Measurements from ENCODE around the gene REEP1. TPM values are rescaled to one million over a fixed set of nuclear protein-coding genes. Genes with fewer than 3 reads are reported as not detected.

The REEP1 gene
- total RNA-seq, 1 experiment from 2014 or later, result 0.31 TPM

DNA sequence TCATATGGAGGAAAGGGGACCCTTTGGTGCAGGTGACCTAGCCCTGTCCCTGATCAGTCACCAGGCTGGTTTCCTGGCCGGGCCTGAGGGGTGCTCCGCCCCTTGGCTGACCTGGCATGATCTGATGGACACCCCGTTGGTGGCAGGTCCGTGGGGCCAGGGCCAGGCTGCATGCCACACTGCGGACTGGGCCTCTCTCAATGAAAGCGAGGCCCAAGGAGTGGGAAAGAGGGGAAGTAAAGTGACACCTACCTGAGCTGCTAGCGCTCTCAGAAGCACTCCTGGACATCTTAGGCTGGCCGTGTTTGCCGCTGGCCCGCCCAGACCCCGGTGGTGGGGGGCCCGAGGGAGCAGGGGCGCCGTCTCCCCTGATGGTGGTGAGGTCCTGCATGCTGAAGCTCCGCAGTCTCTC lies 105.0 kb downstream of the REEP1 start:
- no TSS peak for BruUV-seq (replicated peaks)
- peaks cover 3% of the 10 kb centered on the region; the same call in 1 of the 2 replicates for H3F3A ChIP-seq (ENCODE audit: insufficient read depth, low read depth)
- no peak overlapping the region for H3K4me2 ChIP-seq
- no peak overlapping the region for H3K27ac ChIP-seq
- DNase-seq, result no peak
- no peaks in the 10 kb centered on the region for H3K9me2 ChIP-seq (ENCODE audit: insufficient read depth)
- H3K9me3 ChIP-seq (ENCODE audit: insufficient read depth, low read depth), result no peaks in the 10 kb centered on the region
- no peaks in the 10 kb centered on the region for H3K4me1 ChIP-seq (replicated peaks; ENCODE audit: insufficient read depth)
- ChIA-PET CTCF (no interaction called here), POLR2A (ENCODE audit: unreplicated experiment) (no interaction called here)
- H3K36me3 ChIP-seq (ENCODE audit: low read depth), result no peaks in the 10 kb centered on the region
- no peaks in the 10 kb centered on the region for H3K27me3 ChIP-seq (ENCODE audit: insufficient read depth, low read depth)
- no peaks in the 10 kb centered on the region for H4K20me1 ChIP-seq (ENCODE audit: insufficient read depth)
- intact Hi-C loops (cut with micrococcal nuclease; ENCODE audit: unreplicated experiment), result no loop called here
- no peaks in the 10 kb centered on the region for H3K79me2 ChIP-seq (ENCODE audit: low read depth)
- no peak overlapping the region for H2AFZ ChIP-seq
- no peak overlapping the region for H3K4me3 ChIP-seq
- TF ChIP-seq EZH2 (IDR thresholded peaks at IDR 0.05; ENCODE audit: low read depth) (no peak), CTCF (conservative IDR thresholded peaks at IDR 0.05) (no peak)

DNA sequence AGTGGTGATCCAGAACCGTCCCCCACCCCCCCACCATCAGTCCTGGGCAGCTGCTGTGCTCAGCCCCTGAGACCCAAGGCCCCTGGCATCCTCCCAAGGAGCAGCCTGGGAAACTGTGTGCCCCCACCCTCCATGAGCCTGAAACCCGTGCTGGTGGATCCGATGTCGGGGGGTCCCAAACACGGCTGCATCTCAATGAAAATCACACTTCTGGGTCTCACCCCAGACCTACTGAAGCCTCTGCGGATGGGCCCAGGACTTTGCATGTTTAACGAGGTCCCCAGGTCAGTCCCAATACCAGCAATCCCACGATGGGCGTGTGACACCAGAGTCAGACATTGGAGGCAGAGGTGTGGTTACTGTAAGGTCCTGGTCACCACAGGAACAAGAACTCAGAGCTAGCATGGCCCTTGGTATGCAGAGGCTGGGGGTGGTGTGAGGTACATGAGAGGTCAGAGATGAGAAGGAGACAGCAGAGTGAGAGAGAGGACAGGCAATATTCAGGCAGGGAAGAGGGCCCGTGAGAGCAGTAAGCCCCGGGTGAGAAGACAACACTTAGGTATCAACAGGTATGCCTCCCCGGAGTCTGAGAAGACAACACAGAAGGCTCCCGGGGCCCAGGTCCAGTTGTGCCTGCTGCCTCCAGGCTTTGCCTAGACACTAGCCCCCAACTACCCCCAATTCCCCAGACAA lies 105.6 kb downstream of the REEP1 start:
- Histone ChIP-seq H3K36me3 (ENCODE audit: low read depth) (no peaks in the 10 kb centered on the region), H3K79me2 (ENCODE audit: low read depth) (no peaks in the 10 kb centered on the region), H3K9me3 (ENCODE audit: insufficient read depth, low read depth) (no peaks in the 10 kb centered on the region), H3K4me2 (no peak overlapping the region), H3K27me3 (ENCODE audit: insufficient read depth, low read depth) (no peaks in the 10 kb centered on the region), H3F3A (ENCODE audit: insufficient read depth, low read depth) (peaks cover 3% of the 10 kb centered on the region; the same call in 1 of the 2 replicates), H3K4me3 (no peak overlapping the region), H3K27ac (no peak overlapping the region), H3K4me1 (replicated peaks; ENCODE audit: insufficient read depth) (no peaks in the 10 kb centered on the region), H2AFZ (no peak overlapping the region), H3K9me2 (ENCODE audit: insufficient read depth) (no peaks in the 10 kb centered on the region), H4K20me1 (ENCODE audit: insufficient read depth) (no peaks in the 10 kb centered on the region)
- TF ChIP-seq CTCF (conservative IDR thresholded peaks at IDR 0.05), result no peak
- no TSS peak for BruUV-seq (replicated peaks)
- DNase-seq, result no peak
- POLR2A ChIA-PET (ENCODE audit: unreplicated experiment), result no interaction called here
- intact Hi-C loops (cut with micrococcal nuclease; ENCODE audit: unreplicated experiment), result no loop called here
- CTCF ChIA-PET, result no interaction called here

DNA sequence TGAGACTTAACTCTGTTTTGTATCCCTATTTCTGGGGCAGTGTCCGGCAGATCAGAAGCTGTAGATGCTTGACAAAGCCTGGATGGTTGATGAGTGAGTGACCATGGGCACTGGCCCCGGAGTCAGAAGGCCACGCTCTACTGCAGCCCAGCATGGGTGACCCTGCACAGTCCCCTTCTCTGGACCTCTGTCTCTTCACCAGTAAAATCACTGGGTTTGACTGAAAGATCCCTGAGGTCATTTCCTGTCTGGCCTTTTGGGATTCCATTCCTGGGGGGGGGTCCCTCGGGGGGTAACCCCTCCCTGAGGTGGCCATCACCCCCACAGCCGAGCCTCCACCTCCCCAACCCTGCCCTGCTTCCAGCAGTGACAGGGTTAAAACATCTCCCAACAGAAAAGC lies 106.5 kb downstream of the REEP1 start:
- CTCF ChIA-PET, result no interaction called here

More for the DNA sequence above, 106.5 kb downstream of the REEP1 start:
- H4K20me1 ChIP-seq (ENCODE audit: insufficient read depth), result no peaks in the 10 kb centered on the region
- POLR2A ChIA-PET (ENCODE audit: unreplicated experiment), result no interaction called here
- H3K4me1 ChIP-seq (replicated peaks; ENCODE audit: insufficient read depth), result no peaks in the 10 kb centered on the region
- H3K9me3 ChIP-seq (ENCODE audit: insufficient read depth, low read depth), result no peaks in the 10 kb centered on the region
- H3K36me3 ChIP-seq (ENCODE audit: low read depth), result no peaks in the 10 kb centered on the region
- no peaks in the 10 kb centered on the region for H3K9me2 ChIP-seq (ENCODE audit: insufficient read depth)
- H3K4me2 ChIP-seq, result no peak overlapping the region
- no peak for DNase-seq
- intact Hi-C loops (cut with micrococcal nuclease; ENCODE audit: unreplicated experiment), result no loop called here
- H3K79me2 ChIP-seq (ENCODE audit: low read depth), result no peaks in the 10 kb centered on the region
- no peak for TF ChIP-seq EZH2 (IDR thresholded peaks at IDR 0.05; ENCODE audit: low read depth)
- H3F3A ChIP-seq (ENCODE audit: insufficient read depth, low read depth), result peaks cover 3% of the 10 kb centered on the region; the same call in 1 of the 2 replicates
- H3K4me3 ChIP-seq, result no peak overlapping the region
- BruUV-seq (replicated peaks), result no TSS peak
- H3K27ac ChIP-seq, result no peak overlapping the region
- H2AFZ ChIP-seq, result no peak overlapping the region
- H3K27me3 ChIP-seq (ENCODE audit: insufficient read depth, low read depth), result no peaks in the 10 kb centered on the region

Measured in PC-9 (cell line).